HL-60/S4 treated with retinoic acid at 250 ng/mL for 4 days and 3 days (cell line): ENCODE measurements around the gene SCGN.

Experiments
- in situ Hi-C: fragments of 300-500 bp; cut with MboI; formaldehyde crosslinking; loops from 2 replicates; pipeline ENCODE4 v1.7.0; 2022; ENCODE audit warnings: low sequenced_read_pairs

The SCGN gene

GRCh38 chr6:25685251-25685650, 33.2 kb downstream of the SCGN start:
- in situ Hi-C loops = no loop called here

DNA sequence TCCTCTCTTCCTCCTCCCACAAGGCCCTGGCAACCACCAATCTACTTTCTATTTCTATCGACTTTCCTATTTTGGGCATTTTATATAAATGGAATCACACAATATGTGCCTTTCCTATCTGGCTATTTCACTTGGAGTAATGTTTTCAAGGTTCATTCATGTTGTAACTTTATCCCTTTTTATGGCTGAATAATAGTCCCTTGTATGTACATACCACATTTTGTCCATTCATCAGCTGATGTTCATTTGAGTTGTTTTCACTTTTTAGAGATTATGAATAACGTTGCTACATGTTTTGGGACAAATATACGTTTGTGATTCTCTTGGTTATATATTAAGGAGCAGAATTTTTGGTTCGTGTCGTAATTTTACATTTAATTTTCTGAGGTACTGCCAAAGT, 33.9 kb downstream of the SCGN start:
- in situ Hi-C loops = no loop called here

DNA sequence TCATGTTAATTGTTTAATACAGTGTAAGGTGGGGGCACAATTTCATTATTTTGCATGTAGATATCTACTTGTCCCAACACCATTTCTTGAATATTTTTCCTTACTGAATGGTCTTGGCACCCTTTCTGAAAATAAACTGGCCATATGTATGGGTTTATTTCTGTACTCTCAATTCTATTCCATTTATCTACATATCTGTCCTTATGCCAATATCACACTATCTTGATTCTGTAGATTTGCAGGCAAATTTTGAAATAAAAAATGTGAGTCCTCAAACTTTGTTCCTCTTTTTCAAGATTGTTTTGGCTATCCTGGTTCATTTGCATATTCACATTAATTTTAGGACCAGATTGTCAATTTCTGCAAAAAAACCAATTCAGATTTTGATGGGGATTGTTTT, 34.8 kb downstream of the SCGN start:
- in situ Hi-C loops = no loop called here

DNA sequence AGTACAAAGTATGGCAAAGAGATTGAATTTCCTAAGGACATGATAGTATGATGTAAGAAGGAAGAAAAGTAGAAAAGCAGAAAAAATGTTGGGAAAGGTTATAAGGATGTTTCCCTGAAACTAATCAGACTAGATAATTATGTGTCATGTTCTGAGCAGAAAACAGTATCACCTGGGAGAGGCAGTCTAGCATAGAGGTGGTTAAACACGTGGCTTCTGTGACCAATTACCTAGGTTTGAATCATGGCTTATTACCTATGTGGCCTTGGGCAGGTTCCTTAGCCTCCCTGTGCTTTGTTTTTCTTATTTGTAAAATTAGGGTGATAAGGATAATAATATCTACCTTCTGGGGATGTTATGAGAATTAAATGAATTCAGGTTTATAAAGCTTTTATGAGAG, 38.0 kb downstream of the SCGN start:
- in situ Hi-C loops = no loop called here

DNA sequence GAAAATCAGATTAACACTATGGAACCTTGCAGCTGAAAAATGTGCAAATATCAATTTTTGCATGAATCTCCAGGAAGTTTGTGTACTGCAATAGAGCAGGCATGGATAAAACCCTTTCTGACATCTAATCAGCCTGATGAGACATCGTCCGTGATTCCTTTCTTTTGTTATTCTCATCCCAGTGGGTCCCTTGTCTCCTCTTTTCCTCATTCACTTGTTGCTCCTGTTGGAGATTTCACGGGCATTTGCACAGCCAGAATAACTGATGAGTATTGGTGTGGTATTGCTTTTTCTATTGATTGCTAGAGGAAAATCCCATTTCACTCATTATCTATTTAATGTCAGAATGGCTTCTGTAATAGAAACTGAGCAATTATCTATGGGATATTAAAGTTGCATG, 39.9 kb downstream of the SCGN start:
- in situ Hi-C loops = no loop called here

DNA sequence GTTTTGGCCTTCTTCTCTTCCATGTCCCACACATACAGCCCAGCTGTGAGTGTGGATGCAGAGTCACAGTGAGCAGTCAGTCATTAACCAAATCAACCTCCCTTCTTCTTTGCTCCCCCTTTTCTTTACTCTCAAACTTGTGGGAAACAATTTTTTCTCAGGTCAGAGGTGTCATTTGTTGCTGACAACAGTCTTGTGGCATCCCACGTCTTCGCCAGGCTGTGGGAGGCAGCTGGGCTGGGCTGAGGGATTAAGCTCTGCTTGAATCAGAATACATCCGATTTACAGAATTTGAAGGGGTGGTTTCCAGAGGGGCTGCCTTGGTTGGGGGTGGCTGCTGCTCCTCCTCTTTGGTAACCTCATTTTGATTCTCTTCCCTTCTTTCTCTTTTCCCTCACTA, 40.5 kb downstream of the SCGN start:
- in situ Hi-C loops = no loop called here

GRCh38 chr6:25694366-25694765, 42.4 kb downstream of the SCGN start:
- in situ Hi-C loops = no loop called here

- in situ Hi-C loops = no loop called here
Observed at GRCh38 chr6:25695671-25696070, 43.7 kb downstream of the SCGN start.

DNA sequence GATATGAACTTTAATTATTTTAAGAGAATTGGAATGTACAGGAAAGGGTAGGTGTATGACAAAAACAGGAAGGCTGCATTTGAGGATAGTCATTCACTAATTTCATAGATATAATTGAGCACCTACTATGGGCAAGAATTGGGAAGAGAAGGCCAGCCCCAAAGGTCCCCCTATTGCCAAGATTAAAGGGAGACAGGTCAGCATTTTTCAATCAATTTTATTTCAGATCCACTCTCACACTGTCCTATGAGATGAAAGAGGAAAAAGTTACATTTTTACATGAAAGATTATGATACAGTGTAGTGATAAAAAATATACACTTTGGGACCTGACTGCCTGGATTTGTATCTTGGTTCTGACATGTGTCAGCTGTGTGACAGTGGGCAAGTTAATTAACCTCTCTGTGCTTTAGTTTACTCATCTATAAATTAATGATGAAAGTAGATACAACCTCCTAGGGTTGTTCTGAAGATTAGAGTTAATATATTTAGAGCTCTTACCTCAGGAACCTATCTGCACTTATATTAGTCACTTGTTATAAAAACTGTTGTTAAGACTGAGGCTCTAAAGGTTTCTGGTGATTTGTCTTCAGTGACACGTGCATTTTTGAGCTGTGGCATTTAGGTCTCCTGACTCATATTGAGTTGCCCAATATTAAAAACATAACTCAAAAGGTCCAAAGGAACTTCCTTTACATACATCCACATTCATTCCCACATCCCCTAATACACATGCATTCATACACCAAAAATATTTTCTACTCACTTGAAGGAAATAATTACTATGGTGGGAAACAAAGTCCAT, 45.7 kb downstream of the SCGN start:
- in situ Hi-C loops = no loop called here

DNA sequence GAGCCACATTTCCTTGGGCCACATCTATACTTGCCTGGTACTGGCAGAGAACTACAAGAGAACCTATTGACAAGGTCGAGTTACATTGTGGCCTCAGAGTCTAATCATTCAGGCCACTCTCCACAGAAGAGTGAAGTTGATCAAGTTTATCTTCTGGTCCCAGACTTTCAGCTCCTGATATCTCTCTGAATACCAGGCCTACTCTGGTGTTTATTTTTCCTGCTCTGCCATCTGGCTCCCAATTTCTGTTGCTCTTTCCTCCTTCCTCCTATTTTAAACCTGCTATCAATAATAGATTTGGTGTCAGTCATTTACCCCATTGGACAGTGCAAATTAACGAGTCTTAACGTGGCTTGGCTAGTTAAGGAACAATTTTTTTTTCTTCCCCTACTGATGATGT, 46.6 kb downstream of the SCGN start:
- in situ Hi-C loops = no loop called here

- in situ Hi-C loops = no loop called here
Observed at GRCh38 chr6:25699649-25700048, 47.6 kb downstream of the SCGN start.

- in situ Hi-C loops = no loop called here
Observed at GRCh38 chr6:25700761-25701160, 48.7 kb downstream of the SCGN start.

GRCh38 chr6:25701807-25702206, 49.8 kb downstream of the SCGN start:
- in situ Hi-C loops = no loop called here

- in situ Hi-C loops = no loop called here
Observed at GRCh38 chr6:25703005-25703404, 51.0 kb downstream of the SCGN start.

DNA sequence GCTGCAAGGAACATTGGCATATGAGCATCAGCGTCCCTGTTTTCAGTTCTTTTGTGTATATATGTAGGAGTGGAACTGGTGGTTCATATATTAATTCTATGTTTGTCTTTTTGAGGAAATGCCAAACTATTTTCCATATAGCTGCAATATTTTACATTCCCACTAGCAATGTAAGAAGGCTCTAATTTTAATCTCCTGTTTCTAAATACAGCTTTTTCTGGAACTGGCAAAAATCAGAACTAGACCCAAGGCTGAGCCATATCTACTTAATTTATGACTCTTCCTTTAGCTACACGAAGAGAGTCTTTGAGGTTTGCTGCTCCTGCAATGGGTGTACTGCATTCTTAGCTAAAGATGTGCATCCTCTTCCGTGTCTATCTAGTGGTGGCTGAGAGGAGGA, 52.0 kb downstream of the SCGN start:
- in situ Hi-C loops = no loop called here

- in situ Hi-C loops = no loop called here
Observed at GRCh38 chr6:25706314-25707014, 54.4 kb downstream of the SCGN start.

DNA sequence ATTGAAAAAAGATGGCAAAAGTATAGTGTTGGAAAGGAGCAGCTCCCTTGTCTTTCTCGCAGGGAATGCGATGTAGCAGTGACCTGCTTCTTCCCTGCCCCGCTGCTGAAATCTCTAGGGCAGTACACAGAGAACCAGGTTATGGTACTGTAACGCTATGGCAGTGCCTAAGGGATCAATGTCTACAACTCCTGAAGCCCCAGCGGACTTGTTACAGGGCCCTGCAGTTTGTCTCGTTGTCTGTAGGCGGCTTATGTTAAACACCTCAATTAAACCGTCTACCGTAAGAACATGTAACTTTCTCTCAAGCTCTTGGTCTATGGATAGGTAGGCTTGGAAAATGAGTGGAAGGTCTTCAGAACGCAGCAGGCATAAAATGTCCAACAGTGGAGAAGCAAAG, 57.7 kb downstream of the SCGN start:
- in situ Hi-C loops = no loop called here

- in situ Hi-C loops = no loop called here
Observed at GRCh38 chr6:25710287-25710686, 58.3 kb downstream of the SCGN start.

- in situ Hi-C loops = no loop called here
Observed at GRCh38 chr6:25713824-25714223, 61.8 kb downstream of the SCGN start.

GRCh38 chr6:25714765-25715164, 62.8 kb downstream of the SCGN start:
- in situ Hi-C loops = no loop called here

DNA sequence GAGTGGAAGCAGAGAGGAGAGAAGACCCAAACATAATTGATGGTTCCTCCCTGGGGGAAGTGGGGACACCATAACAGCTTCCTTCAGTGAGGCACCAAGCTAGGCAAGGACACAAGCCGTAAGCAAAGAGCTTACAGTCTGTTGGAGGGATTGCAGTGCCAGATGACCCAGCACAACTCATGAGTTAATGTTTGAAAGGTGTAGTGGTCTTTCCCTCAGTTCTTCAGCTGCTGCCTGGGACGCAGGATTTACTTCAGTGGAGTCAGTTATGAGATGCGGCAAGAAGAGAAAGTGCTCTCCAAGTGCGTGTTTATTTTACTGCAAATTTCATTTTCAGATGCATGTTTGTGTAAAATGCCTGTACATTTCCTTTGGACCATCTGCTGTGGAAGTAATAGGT, 63.8 kb downstream of the SCGN start:
- in situ Hi-C loops = no loop called here

GRCh38 chr6:25717866-25718740, 66.1 kb downstream of the SCGN start:
- in situ Hi-C loops = no loop called here
